WTC11 (cell line): Measurements from ENCODE around the gene CCNL1. TPM values are rescaled to one million over a fixed set of nuclear protein-coding genes. Genes with fewer than 3 reads are reported as not detected.

ENCODE experiments used
- ATF1 ChIP-seq: sonication (generic); formaldehyde crosslinking; IDR thresholded peaks from 2 replicates; pipeline ENCODE4 v1.8.1; 2023; ENCODE audit warnings: mild to moderate bottlenecking, moderate library complexity, missing genetic modification reagents
- CTCF ChIP-seq: fragments of 200-600 bp; IDR thresholded peaks from 2 replicates; pipeline ENCODE4 v1.8.0; 2022; ENCODE audit warnings: antibody characterized with exemption
- ELF4 ChIP-seq: sonication (generic); formaldehyde crosslinking; IDR thresholded peaks from 2 replicates; pipeline ENCODE4 v1.8.1; 2022; ENCODE audit warnings: low read depth, mild to moderate bottlenecking, moderate library complexity, missing genetic modification reagents
- ERG ChIP-seq: fragments of 250-450 bp; sonication (Bioruptor Pico); IDR thresholded peaks from 2 replicates; pipeline ENCODE4 v1.8.0; 2021; ENCODE audit warnings: mild to moderate bottlenecking
- ESRRA ChIP-seq: sonication (generic); formaldehyde crosslinking; IDR thresholded peaks from 2 replicates; pipeline ENCODE4 v1.8.1; 2022; ENCODE audit warnings: mild to moderate bottlenecking, missing genetic modification reagents, borderline replicate concordance
- FOXK1 ChIP-seq: sonication (generic); formaldehyde crosslinking; IDR thresholded peaks from 2 replicates; pipeline ENCODE4 v1.8.0; 2022; ENCODE audit warnings: mild to moderate bottlenecking, moderate library complexity, missing genetic modification reagents
- JAZF1 ChIP-seq: fragments of 250-450 bp; sonication (Bioruptor Pico); IDR thresholded peaks from 2 replicates; pipeline ENCODE4 v1.9.0; 2021; ENCODE audit warnings: moderate library complexity, mild to moderate bottlenecking, inconsistent platforms
- JUN ChIP-seq: sonication (generic); formaldehyde crosslinking; IDR thresholded peaks from 2 replicates; pipeline ENCODE4 v1.8.0; 2023; ENCODE audit warnings: mild to moderate bottlenecking, missing genetic modification reagents
- KAT7 ChIP-seq: sonication (generic); formaldehyde crosslinking; IDR thresholded peaks from 2 replicates; pipeline ENCODE4 v1.8.1; 2023; ENCODE audit warnings: missing genetic modification reagents, mild to moderate bottlenecking, borderline replicate concordance
- MLX ChIP-seq: sonication (generic); formaldehyde crosslinking; IDR thresholded peaks from 2 replicates; pipeline ENCODE4 v1.8.1; 2023; ENCODE audit warnings: mild to moderate bottlenecking, missing genetic modification reagents, moderate library complexity
- MYBL2 ChIP-seq: sonication (generic); formaldehyde crosslinking; IDR thresholded peaks from 2 replicates; pipeline ENCODE4 v1.8.1; 2023; ENCODE audit warnings: mild to moderate bottlenecking, moderate library complexity, missing genetic modification reagents
- NR2C2 ChIP-seq: sonication (generic); formaldehyde crosslinking; IDR thresholded peaks from 2 replicates; pipeline ENCODE4 v1.8.0; 2022; ENCODE audit warnings: mild to moderate bottlenecking, missing genetic modification reagents
- RELA ChIP-seq: sonication (generic); formaldehyde crosslinking; IDR thresholded peaks from 2 replicates; pipeline ENCODE4 v1.8.1; 2022; ENCODE audit warnings: missing genetic modification reagents, mild to moderate bottlenecking, borderline replicate concordance
- RORB ChIP-seq: fragments of 250-450 bp; sonication (Bioruptor Pico); IDR thresholded peaks from 2 replicates; pipeline ENCODE4 v1.9.0; 2021; ENCODE audit warnings: mild to moderate bottlenecking
- SMAD3 ChIP-seq: sonication (generic); formaldehyde crosslinking; IDR thresholded peaks from 2 replicates; pipeline ENCODE4 v1.8.0; 2022; ENCODE audit warnings: missing genetic modification reagents, mild to moderate bottlenecking, borderline replicate concordance
- ZNF512 ChIP-seq: sonication (generic); formaldehyde crosslinking; IDR thresholded peaks from 2 replicates; pipeline ENCODE4 v1.8.1; 2022; ENCODE audit warnings: missing genetic modification reagents, borderline replicate concordance
- total RNA-seq: library from RNA; stranded (reverse); gene quantifications from 3 replicates; pipeline ENCODE4 v1.2.3, GENCODE V29; 2021
- TF ChIP-seq, protein P1 (sequence below): sonication (generic); formaldehyde crosslinking; IDR thresholded peaks from 2 replicates; pipeline ENCODE4 v1.8.1; 2023; ENCODE audit warnings: mild to moderate bottlenecking, missing genetic modification reagents, borderline replicate concordance
- TF ChIP-seq, protein P2 (sequence below): sonication (generic); formaldehyde crosslinking; conservative IDR thresholded peaks from 2 replicates; pipeline ENCODE4 v1.8.1; 2023; ENCODE audit warnings: mild to moderate bottlenecking, low read depth, missing genetic modification reagents, moderate library complexity
- TF ChIP-seq, protein P3 (sequence below): fragments of 250-450 bp; sonication (Bioruptor Pico); IDR thresholded peaks from 2 replicates; pipeline ENCODE4 v1.9.0; 2021; ENCODE audit warnings: mild to moderate bottlenecking
- TF ChIP-seq, protein P4 (sequence below): fragments of 250-450 bp; sonication (Bioruptor Pico); IDR thresholded peaks from 2 replicates; pipeline ENCODE4 v1.9.0; 2021; ENCODE audit warnings: moderate library complexity, mild to moderate bottlenecking, inconsistent platforms, borderline replicate concordance

CCNL1 gene
- total RNA-seq, 1 experiment from 2014 or later, result 79.6 TPM

DNA sequence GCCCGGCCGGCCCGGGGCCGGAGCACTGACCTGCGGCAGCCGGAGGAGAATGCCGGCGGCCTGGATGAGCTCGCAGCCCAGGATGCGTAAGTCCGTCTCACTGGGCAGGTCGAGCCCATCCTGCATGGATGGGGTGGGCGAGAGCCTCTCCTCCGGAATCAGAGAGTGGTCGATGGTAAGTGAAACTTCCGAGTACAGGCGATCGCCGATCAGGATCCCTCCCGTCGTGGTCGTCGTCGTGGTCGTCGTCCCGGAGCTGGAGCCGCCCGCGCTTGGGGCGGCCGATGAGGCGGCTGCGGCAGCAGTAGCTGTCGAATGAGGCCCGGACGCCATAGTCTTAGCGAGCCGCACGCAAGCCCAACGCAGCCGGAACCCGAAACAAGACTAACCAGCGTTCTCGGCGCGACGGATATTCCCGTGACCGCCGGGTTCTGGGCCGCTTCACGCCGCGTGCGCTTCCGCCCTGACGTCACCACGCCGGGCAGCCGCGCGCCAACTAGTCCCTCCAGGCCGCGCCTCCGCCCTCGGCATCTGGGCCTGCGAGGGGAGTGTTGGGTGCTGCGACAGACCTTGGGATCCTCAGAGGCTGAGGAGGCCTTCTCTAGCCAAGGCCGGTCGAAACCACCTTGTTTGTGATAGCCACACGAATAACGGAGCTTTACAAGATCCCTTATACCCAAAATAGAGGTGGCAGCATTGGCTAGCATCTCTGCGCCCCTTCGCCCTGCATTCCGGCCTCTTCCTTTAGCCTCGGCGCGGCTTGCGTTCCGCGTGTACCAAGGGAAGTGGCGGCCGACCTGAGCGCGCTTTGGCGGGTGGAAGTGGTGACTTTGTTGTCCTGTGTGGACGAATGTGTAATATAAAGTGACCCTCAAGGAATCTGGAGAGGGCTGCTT lies at the start of gene CCNL1 (continued):
- TF ChIP-seq ELF4 (no peak), RORB (CRISPR knock-in tag) (no peak), ERG (CRISPR knock-in tag) (no peak), ZNF512 (no peak), MYBL2 (peak; percentile 97), ATF1 (peak; percentile 90; the same call in 1 of the 2 replicates), KAT7 (peak; percentile 96), NR2C2 (no peak), JUN (no peak; the same call in 1 of the 2 replicates), SMAD3 (CRISPR knock-in tag) (peak; percentile 93), FOXK1 (CRISPR knock-in tag) (peak; percentile 95), CTCF (no peak), ESRRA (CRISPR knock-in tag) (peak; percentile 95), MLX (CRISPR knock-in tag) (peak; percentile 61; the same call in 1 of the 2 replicates), JAZF1 (CRISPR knock-in tag) (no peak), RELA (CRISPR knock-in tag) (no peak)
- TF ChIP-seq, protein P1, sequence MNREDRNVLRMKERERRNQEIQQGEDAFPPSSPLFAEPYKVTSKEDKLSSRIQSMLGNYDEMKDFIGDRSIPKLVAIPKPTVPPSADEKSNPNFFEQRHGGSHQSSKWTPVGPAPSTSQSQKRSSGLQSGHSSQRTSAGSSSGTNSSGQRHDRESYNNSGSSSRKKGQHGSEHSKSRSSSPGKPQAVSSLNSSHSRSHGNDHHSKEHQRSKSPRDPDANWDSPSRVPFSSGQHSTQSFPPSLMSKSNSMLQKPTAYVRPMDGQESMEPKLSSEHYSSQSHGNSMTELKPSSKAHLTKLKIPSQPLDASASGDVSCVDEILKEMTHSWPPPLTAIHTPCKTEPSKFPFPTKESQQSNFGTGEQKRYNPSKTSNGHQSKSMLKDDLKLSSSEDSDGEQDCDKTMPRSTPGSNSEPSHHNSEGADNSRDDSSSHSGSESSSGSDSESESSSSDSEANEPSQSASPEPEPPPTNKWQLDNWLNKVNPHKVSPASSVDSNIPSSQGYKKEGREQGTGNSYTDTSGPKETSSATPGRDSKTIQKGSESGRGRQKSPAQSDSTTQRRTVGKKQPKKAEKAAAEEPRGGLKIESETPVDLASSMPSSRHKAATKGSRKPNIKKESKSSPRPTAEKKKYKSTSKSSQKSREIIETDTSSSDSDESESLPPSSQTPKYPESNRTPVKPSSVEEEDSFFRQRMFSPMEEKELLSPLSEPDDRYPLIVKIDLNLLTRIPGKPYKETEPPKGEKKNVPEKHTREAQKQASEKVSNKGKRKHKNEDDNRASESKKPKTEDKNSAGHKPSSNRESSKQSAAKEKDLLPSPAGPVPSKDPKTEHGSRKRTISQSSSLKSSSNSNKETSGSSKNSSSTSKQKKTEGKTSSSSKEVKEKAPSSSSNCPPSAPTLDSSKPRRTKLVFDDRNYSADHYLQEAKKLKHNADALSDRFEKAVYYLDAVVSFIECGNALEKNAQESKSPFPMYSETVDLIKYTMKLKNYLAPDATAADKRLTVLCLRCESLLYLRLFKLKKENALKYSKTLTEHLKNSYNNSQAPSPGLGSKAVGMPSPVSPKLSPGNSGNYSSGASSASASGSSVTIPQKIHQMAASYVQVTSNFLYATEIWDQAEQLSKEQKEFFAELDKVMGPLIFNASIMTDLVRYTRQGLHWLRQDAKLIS (CRISPR knock-in tag), result peak; percentile 94
- TF ChIP-seq, protein P2, sequence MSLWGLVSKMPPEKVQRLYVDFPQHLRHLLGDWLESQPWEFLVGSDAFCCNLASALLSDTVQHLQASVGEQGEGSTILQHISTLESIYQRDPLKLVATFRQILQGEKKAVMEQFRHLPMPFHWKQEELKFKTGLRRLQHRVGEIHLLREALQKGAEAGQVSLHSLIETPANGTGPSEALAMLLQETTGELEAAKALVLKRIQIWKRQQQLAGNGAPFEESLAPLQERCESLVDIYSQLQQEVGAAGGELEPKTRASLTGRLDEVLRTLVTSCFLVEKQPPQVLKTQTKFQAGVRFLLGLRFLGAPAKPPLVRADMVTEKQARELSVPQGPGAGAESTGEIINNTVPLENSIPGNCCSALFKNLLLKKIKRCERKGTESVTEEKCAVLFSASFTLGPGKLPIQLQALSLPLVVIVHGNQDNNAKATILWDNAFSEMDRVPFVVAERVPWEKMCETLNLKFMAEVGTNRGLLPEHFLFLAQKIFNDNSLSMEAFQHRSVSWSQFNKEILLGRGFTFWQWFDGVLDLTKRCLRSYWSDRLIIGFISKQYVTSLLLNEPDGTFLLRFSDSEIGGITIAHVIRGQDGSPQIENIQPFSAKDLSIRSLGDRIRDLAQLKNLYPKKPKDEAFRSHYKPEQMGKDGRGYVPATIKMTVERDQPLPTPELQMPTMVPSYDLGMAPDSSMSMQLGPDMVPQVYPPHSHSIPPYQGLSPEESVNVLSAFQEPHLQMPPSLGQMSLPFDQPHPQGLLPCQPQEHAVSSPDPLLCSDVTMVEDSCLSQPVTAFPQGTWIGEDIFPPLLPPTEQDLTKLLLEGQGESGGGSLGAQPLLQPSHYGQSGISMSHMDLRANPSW, result no peak; the same call in 1 of the 2 replicates
- TF ChIP-seq, protein P3, sequence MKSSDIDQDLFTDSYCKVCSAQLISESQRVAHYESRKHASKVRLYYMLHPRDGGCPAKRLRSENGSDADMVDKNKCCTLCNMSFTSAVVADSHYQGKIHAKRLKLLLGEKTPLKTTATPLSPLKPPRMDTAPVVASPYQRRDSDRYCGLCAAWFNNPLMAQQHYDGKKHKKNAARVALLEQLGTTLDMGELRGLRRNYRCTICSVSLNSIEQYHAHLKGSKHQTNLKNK (CRISPR knock-in tag), result no peak
- TF ChIP-seq, protein P4, sequence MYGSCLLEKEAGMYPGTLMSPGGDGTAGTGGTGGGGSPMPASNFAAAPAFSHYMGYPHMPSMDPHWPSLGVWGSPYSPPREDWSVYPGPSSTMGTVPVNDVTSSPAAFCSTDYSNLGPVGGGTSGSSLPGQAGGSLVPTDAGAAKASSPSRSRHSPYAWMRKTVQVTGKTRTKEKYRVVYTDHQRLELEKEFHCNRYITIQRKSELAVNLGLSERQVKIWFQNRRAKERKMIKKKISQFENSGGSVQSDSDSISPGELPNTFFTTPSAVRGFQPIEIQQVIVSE (CRISPR knock-in tag), result no peak
